Right cardiac atrium (tissue), 5 donors: Measurements from ENCODE around the gene MNS1. TPM values are rescaled to one million over a fixed set of nuclear protein-coding genes. Genes with fewer than 3 reads are reported as not detected.
"Not testable (repeated sequence)": the region's sequence is repeated elsewhere in the genome, so short reads cannot be mapped to it uniquely, and the experiment has no call there.

Experiments
- ATAC-seq, 2 donors: fragments of 200-7000 bp; cut with Tn5 transposase; one replicate each; pipeline versions ENCODE4 v1.8.0 to v1.9.1; 2020; ENCODE audit warnings: moderate library complexity in 2 of 2, mild to moderate bottlenecking in 1 of 2
- DNase-seq, 3 donors: peaks; one replicate each; pipeline ENCODE4 v3.0.0-alpha.2; 2020
- H3K27ac ChIP-seq: one replicate; pipeline ENCODE4 v1.5.1; 2013; ENCODE audit warnings: mild to moderate bottlenecking, low read length, control low read depth, moderate library complexity
- H3K27me3 ChIP-seq: one replicate; pipeline ENCODE4 v1.6.1; 2013; ENCODE audit not compliant: control insufficient read depth, insufficient read depth
- H3K4me1 ChIP-seq: one replicate; pipeline ENCODE4 v1.6.1; 2013; ENCODE audit warnings: low read length; ENCODE audit not compliant: control insufficient read depth, insufficient read depth
- H3K4me3 ChIP-seq: one replicate; pipeline ENCODE4 v1.5.1; 2013; ENCODE audit warnings: low read length, control low read depth
- H3K9me3 ChIP-seq: one replicate; pipeline ENCODE4 v1.6.1; 2013; ENCODE audit warnings: low read length; ENCODE audit not compliant: control insufficient read depth
- WGBS: extraction: QIAGEN DNeasy Blood & Tissue Kit; methylation state at CpG from one replicate; pipeline ENCODE4 v1.1.7; 2013; 5-methylcytosine and 5-hydroxymethylcytosine counted together
- intact Hi-C, 4 donors: fragments of 100-400 bp; cut with DNase I; formaldehyde crosslinking; loops; one replicate each; pipeline versions ENCODE4 v1.11.0 to v1.14.0; 2022 to 2023
- long read RNA-seq, 4 donors: library from polyadenylated mRNA; unstranded; transcript quantifications; one replicate each; pipeline ENCODE4 v2.0.0, GENCODE V29; 2020 to 2021
- polyA plus RNA-seq: library from polyadenylated mRNA; stranded (reverse); fragments of 200-250 nt; gene quantifications from one replicate; pipeline ENCODE4 v1.2.3, GENCODE V29; 2013
- total RNA-seq, 4 donors: library from RNA; stranded (reverse); fragmentation: NEBNext Ultra II Directional; extraction: Animal tissue kit (Norgen Biotek cat#: 25700); gene quantifications; one replicate each; pipeline ENCODE4 v1.2.1, GENCODE V29; 2021
- donor health status: healthy with polysubstance abuse.
- donor health status: DM: no; HTN: yes; CAD: no.
- donor health status: DM: no; HTN: no; CAD: no.
- donor health status: DM: no; HTN: yes; CAD: no; lungs with severe emphysema.
- donor health status: DM: yes; HTN: yes; CAD: no.

MNS1 gene
- total RNA-seq: 1 to 10 TPM; 1.1 to 2.9 (median 2.1) TPM
- 2.9 TPM for polyA plus RNA-seq
- long read RNA-seq, donor 1, transcript MNS1-201 (10 exons, 2,023 nt): major isoform, 5 of 6 reads
- long read RNA-seq, donor 1, partial matches to known transcripts: 1 of 6 reads
- long read RNA-seq, donor 1, other reads (novel, unspliced or antisense): 0 of 6 reads
- long read RNA-seq, donor 2, partial matches to known transcripts: 0 of 1 reads
- long read RNA-seq, donor 2, other reads (novel, unspliced or antisense): 0 of 1 reads
- long read RNA-seq, donor 3: 0 reads
- long read RNA-seq, donor 4: 0 reads

DNA sequence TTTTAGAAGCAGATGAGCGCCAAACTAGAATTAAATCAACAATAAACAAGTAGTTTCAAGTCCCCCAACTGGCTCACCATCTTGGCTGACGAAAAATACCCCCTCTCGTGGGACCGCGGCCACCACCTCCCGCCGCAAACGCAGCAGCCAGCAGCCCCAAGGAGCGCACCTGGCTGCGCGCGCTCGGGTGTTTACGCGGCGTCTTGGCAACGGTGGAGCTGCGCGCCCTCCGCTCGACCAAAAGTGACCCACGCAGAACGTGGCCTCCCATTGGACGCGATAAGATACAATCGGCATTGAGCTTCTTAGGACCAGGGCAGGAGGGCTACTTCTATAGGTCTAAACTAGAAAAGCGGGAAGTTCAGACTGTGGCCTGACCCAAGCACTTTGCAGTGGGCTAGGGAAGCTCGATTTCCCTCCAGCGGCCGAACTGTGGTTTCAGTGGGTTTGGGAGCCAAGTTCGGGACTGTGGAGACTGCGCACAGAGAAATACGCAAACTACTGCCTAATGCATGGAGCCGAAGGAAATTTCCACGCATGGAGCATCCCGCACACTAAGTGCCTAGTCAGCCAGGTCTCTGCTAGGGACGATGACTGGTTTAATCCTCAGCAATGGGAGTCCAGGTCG is at the start of gene MNS1:
TSS of gene MNS1 (minus strand) at position 245 of the 628 bp plus-strand sequence. CDS start at position 80, 165 bp downstream.
- 3% methylated on average over 38 of the region's 38 CpGs for WGBS

GRCh38 chr15:56496635-56497034 is 31.7 kb upstream of the MNS1 start:
- intact Hi-C loops: loop anchor here (5.0 to 10.0 kb wide), 4 partner anchors 371 to 1038 kb away; no protein-coding TSS in a partner anchor
- no peak overlapping the region for H3K4me3 ChIP-seq
- no peak overlapping the region for H3K27ac ChIP-seq
- no peaks in the 10 kb centered on the region for H3K9me3 ChIP-seq
- no peaks in the 10 kb centered on the region for H3K4me1 ChIP-seq
- no peaks in the 10 kb centered on the region for H3K27me3 ChIP-seq
- DNase-seq: no peak
- 27% methylated on average over 7 of the region's 7 CpGs for WGBS
- peak; percentile 82 to 87 for ATAC-seq

More for the DNA sequence above, at the start of gene MNS1:
- ATAC-seq (peak; percentile 100), DNase-seq (peak; percentile 91 to 95 (median 93))
- H3K27ac ChIP-seq: no peak within 1 kb of the TSS
- H3K4me1 ChIP-seq: no peaks in the 10 kb centered on the region
- H3K4me3 ChIP-seq: peak within 1 kb of the TSS; percentile 74
- H3K9me3 ChIP-seq: no peaks in the 10 kb centered on the region
- H3K27me3 ChIP-seq: no peaks in the 10 kb centered on the region
- intact Hi-C loops: no loop called here

DNA sequence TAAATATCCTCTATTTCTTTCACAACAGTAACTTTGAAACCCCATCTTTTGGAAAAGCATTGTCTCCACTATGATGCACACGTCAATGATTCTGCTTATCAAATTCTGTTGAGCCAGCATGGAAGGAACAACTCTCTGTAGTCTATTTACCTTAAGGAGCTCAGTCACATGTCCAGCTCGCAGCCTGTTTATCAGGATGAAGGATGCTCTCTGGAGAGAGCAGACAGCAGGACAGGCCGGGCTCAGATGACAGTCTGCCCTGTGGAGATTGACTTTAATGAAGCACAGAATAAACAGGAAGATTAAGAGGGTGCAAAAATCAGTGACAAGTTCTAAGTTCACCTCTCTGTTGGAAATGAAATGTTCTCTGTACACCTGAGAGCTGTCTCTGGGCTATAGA is 30.6 kb upstream of the MNS1 start:
- H3K9me3 ChIP-seq: no peaks in the 10 kb centered on the region
- no peak overlapping the region for H3K4me3 ChIP-seq
- no peaks in the 10 kb centered on the region for H3K4me1 ChIP-seq
- no peak overlapping the region for H3K27ac ChIP-seq
- WGBS: 33% methylated on average over 3 of the region's 3 CpGs
- DNase-seq: no peak
- intact Hi-C loops: loop anchor here (5.0 to 10.0 kb wide), 4 partner anchors 372 to 1039 kb away; no protein-coding TSS in a partner anchor
- no peaks in the 10 kb centered on the region for H3K27me3 ChIP-seq
- no peak for ATAC-seq

DNA sequence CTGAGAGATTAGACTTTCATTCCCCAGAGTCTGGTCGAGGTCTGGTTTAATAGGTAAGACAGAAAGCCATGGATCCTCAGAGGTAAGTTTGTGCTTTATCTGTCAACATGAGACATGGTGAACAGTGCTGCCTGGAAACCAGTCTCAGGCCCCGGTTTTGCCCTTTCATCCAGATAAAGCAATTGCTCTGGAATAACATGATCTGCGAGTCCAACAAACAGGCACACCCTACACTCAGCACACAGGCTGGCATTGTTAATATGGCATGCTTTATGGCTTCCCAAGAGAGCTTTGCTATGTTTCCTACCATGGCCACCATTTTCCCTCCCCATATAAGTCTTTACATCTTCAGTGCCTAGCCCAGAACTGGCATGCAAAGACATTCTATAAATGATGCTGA is 30.1 kb upstream of the MNS1 start:
- H3K27ac ChIP-seq: no peak overlapping the region
- DNase-seq (no peak), ATAC-seq (no peak)
- WGBS: 49% methylated on average over 3 of the region's 3 CpGs
- H3K4me1 ChIP-seq: no peaks in the 10 kb centered on the region
- H3K4me3 ChIP-seq: no peak overlapping the region
- intact Hi-C loops: loop anchor here (5.0 to 10.0 kb wide), 4 partner anchors 372 to 1040 kb away; no protein-coding TSS in a partner anchor
- no peaks in the 10 kb centered on the region for H3K27me3 ChIP-seq
- no peaks in the 10 kb centered on the region for H3K9me3 ChIP-seq

GRCh38 chr15:56492791-56493555 is 28.0 kb upstream of the MNS1 start:
- ATAC-seq (no peak), DNase-seq (no peak)
- 89% methylated on average over 4 of the region's 4 CpGs for WGBS
- intact Hi-C loops: loop anchor here in 2 of 4 donors (5.0 to 10.0 kb wide), 4 partner anchors 642 to 1042 kb away; no protein-coding TSS in a partner anchor
- no peaks in the 10 kb centered on the region for H3K9me3 ChIP-seq
- H3K27me3 ChIP-seq: no peaks in the 10 kb centered on the region
- no peaks in the 10 kb centered on the region for H3K4me1 ChIP-seq
- no peak overlapping the region for H3K27ac ChIP-seq
- no peak overlapping the region for H3K4me3 ChIP-seq

GRCh38 chr15:56492236-56492635 is 27.3 kb upstream of the MNS1 start:
- WGBS: 68% methylated on average over 3 of the region's 3 CpGs
- Histone ChIP-seq H3K9me3 (no peaks in the 10 kb centered on the region), H3K27me3 (no peaks in the 10 kb centered on the region), H3K4me3 (no peak overlapping the region), H3K27ac (no peak overlapping the region), H3K4me1 (no peaks in the 10 kb centered on the region)
- intact Hi-C loops: loop anchor here in 2 of 4 donors (5.0 to 10.0 kb wide), 4 partner anchors 643 to 1043 kb away; no protein-coding TSS in a partner anchor
- no peak for ATAC-seq
- no peak for DNase-seq

DNA sequence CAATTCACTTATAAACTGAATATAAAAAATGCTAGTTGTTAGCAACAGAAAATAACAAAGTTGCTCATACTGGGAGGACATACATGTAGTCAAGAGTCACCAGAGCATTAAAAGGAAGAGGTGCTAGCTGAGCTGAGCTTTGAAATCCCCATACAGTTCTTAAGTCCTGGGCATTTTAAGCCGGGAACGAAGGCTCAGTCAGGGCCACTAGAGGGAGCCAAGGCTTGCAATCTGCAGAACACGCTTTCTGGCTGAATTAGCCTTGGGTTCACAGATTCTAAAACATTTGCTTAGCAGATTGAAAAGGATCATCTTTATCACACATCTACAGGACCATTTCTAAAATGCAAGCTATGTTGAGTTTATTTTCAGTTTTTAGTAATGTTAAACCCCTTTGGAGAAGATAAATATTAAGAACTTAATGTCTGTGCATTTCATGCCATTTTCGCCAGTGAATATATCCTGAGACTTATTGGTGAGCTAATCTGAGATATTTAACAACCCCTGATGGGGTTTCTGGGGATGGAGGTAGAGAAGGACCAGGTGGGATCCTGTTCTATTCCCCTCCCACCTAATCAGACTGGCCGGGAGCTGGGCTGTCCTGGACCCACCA is 26.3 kb upstream of the MNS1 start:
- intact Hi-C loops: loop anchor here in 2 of 4 donors (5.0 to 10.0 kb wide), 4 partner anchors 644 to 1044 kb away; no protein-coding TSS in a partner anchor
- ATAC-seq (peak; percentile 54 to 71), DNase-seq (peak; percentile 52 to 77 (median 63))
- no peaks in the 10 kb centered on the region for H3K9me3 ChIP-seq
- 38% methylated on average over 5 of the region's 5 CpGs for WGBS
- H3K4me1 ChIP-seq: no peaks in the 10 kb centered on the region
- H3K27me3 ChIP-seq: no peaks in the 10 kb centered on the region
- H3K4me3 ChIP-seq: no peak overlapping the region
- no peak overlapping the region for H3K27ac ChIP-seq

- Histone ChIP-seq H3K27ac (no peak overlapping the region), H3K27me3 (no peaks in the 10 kb centered on the region), H3K4me3 (no peak overlapping the region), H3K4me1 (no peaks in the 10 kb centered on the region), H3K9me3 (no peaks in the 10 kb centered on the region)
- no peak for DNase-seq
- ATAC-seq: no peak
- intact Hi-C loops: loop anchor here in 2 of 4 donors (5.0 to 10.0 kb wide), 4 partner anchors 644 to 1044 kb away; no protein-coding TSS in a partner anchor
- 81% methylated on average over 1 of the region's 1 CpG for WGBS
Measured at GRCh38 chr15:56490461-56490860, 25.5 kb upstream of the MNS1 start.

DNA sequence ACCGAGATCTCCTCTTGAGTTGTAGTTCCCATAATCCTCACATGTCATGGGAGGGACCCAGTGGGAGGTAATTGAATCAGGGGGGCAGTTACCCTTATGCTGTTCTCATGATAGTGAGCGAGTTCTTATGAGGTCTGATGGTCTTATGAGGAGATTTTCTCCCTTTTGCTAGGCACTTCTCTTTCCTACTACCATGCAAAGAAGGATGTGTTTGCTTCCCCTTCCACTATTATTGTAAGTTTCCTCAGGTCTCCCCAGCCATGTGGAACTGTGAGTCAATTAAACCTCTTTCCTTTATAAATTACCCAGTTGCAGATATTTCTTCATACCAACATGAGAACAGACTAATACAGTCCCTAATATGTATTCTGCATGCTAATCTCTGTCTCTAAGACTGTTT is 21.3 kb upstream of the MNS1 start:
- not testable (repeated sequence) for H3K27me3 ChIP-seq, H3K27ac ChIP-seq, H3K4me1 ChIP-seq, H3K4me3 ChIP-seq, DNase-seq, ATAC-seq, H3K9me3 ChIP-seq
- intact Hi-C loops: loop anchor here in 1 of 4 donors (5.0 kb wide), 1 partner anchor 816 kb away; no protein-coding TSS in a partner anchor
- WGBS: 85% methylated on average over 2 of the region's 2 CpGs

DNA sequence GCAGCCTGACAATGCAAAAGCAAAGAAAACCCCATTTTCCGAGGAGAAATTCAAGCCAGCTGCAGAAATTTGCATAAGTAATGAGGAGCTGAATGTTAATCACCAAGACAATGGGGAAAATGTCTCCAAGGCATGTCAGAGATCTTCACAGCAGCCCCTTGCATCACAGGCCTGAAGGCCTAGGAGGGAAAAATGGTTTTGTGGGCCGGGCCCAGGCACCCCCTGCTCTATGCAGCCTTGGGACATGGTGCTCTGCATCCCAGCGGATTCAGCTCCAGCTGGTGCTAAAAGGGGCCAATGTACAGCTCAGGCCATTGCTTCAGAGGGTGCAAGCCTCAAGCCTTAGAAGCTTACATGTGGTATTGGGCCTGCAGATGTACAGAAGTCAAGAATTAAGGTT is 20.5 kb upstream of the MNS1 start:
- ATAC-seq, H3K4me3 ChIP-seq, H3K4me1 ChIP-seq, H3K27me3 ChIP-seq, H3K27ac ChIP-seq, H3K9me3 ChIP-seq, DNase-seq: not testable (repeated sequence)
- intact Hi-C loops: loop anchor here in 1 of 4 donors (5.0 kb wide), 1 partner anchor 817 kb away; no protein-coding TSS in a partner anchor
- 92% methylated on average over 3 of the region's 3 CpGs for WGBS
